GM10266 (cell line): ENCODE results near the gene PKNOX2.

Source experiments
- DNase-seq: peaks from one replicate; pipeline ENCODE4 v3.0.0; 2012; ENCODE audit errors: extremely low spot score
- CTCF ChIP-seq: IDR thresholded peaks from 2 replicates; pipeline ENCODE4 v1.5.1; 2012; ENCODE audit warnings: mild to moderate bottlenecking, low read depth; ENCODE audit not compliant: control insufficient read depth, insufficient read depth; ENCODE audit errors: missing control alignments

Gene PKNOX2

GRCh38 chr11:125364121-125364826 lies 199.7 kb downstream of the PKNOX2 start:
- DNase-seq = no peak
- no peak for TF ChIP-seq CTCF

GRCh38 chr11:125365196-125365931 lies 200.8 kb downstream of the PKNOX2 start:
- no peak for TF ChIP-seq CTCF
- no peak for DNase-seq

GRCh38 chr11:125367710-125368109 lies 203.2 kb downstream of the PKNOX2 start:
- no peak for DNase-seq
- TF ChIP-seq CTCF = no peak

- DNase-seq = no peak
- no peak for TF ChIP-seq CTCF
Measured at GRCh38 chr11:125368757-125369156, 204.2 kb downstream of the PKNOX2 start.

- no peak for TF ChIP-seq CTCF
- no peak for DNase-seq
Measured at GRCh38 chr11:125369808-125370207, 205.3 kb downstream of the PKNOX2 start.

- no peak for TF ChIP-seq CTCF
Measured at GRCh38 chr11:125370561-125371389, 206.2 kb downstream of the PKNOX2 start.

GRCh38 chr11:125371431-125371935 lies 206.9 kb downstream of the PKNOX2 start:
- no peak for DNase-seq
- no peak for TF ChIP-seq CTCF

More at GRCh38 chr11:125370561-125371389, 206.2 kb downstream of the PKNOX2 start:
- no peak for DNase-seq
